Measurements from ENCODE around the gene RPL36A.

Gene RPL36A

DNA sequence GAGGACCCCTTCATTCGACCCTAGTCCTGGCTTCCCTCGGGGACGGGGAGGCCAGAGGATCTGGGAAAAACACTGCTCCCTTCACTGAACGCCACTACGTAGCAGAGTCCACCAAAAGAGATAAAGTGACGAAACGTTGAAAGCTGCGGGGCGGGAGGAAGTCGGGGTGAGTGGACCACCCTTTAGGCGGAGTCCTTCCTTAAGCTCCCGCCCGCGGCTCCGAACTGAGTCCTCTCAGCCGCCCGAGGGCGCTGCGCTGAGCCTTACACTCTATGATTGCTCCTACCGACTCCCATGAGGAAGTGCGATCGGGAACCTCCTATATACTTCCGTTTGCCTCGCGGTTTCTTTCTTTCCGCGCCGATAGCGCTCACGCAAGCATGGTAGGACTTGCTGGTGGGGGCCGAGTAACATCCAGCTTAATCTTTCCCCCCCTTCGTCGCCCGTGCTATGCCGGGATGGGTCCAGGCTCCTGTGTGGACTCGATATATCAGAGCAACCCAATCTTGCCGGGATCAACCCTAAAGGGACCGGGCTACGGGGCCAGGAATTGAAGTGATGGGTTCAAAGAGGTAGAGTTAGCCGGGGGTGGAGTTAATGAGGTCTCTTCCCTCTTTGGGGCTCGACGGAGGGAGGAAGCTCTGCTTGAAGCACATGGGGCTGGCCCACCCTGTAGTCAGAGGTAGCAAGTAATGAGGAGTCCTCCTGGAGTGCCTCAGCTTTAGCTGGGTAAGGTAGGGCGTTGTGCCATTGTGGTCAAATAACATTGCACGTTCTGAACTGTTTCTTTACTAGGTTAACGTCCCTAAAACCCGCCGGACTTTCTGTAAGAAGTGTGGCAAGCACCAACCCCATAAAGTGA is at the start of gene RPL36A:
RPL36A (plus strand) TSS at position 348 of the 862 bp plus-strand sequence; CDS start at position 381, 33 bp downstream.
- DNase-seq = peak; percentile 90

GRCh38 chrX:101347859-101348451 is 42.9 kb upstream of the RPL36A start:
- DNase-seq = no peak

GRCh38 chrX:101348452-101349192 is 42.2 kb upstream of the RPL36A start, which contains the start of gene TIMM8A:
Gene TIMM8A (minus strand): TSS chrX:101348742. CDS start chrX:101348664, 78 bp downstream.
- DNase-seq = peak; percentile 89

- DNase-seq = no peak
Measured at GRCh38 chrX:101349193-101349562, 41.6 kb upstream of the RPL36A start.

- no peak for DNase-seq
Measured at GRCh38 chrX:101357166-101357795, 33.5 kb upstream of the RPL36A start.

DNA sequence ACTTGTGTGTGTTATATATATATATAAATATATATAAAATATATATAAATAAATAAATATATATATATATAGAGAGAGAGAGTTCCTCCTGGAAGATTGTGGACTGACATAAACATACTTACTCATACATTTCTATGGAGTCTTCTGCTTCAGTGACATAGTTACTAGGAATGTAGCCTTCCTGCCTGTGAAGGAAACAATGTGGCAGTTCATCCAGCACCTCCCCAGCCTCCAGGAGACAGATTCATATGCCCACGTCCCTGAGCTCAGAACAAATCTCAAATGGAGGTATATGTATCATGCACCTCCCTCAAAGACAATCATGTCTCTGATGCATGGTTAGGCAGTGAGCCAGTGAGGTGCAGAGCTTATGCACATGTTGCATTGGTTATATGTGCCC is 30.8 kb upstream of the RPL36A start:
- DNase-seq = no peak

GRCh38 chrX:101360390-101360789 is 30.4 kb upstream of the RPL36A start:
- DNase-seq = no peak

DNA sequence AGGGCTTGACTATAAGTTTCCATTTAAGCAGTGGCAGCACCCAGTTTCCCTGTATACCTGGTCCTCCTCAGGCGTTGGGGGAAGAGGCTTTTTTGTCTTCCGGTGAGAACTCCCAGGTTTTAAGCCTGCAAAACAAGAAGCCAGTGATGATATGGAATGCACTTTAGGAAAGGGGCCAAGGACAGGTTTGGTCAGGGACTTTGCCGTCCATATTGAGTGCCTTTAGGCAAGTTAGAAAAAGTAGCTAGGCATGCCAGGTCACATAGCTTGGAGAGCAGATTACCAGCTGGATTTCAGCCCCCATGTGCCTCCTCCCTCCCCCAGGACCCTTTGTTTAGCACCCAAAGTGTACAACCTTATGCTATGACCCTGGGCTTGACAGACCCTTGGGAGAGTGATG is 28.7 kb upstream of the RPL36A start:
- no peak for DNase-seq

DNA sequence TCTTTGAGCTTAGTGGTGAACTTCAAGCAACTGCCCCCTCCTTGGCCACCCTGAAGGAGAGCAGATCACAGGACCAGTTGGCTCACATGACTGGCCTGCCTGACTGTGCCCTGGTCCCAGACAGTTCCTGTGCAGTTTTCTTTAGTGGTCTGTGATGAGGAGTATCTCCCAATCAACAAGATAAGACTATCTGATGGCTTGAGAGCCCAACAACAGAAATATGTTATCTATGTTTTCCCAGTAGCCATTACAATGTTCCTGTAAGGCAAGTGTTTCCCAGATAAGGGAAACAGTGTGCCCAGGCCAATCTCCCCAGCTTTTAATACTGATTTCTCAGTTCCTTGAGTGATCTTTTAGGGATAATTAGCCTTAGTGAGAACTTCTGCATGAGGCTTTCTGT is 28.1 kb upstream of the RPL36A start:
- no peak for DNase-seq

DNA sequence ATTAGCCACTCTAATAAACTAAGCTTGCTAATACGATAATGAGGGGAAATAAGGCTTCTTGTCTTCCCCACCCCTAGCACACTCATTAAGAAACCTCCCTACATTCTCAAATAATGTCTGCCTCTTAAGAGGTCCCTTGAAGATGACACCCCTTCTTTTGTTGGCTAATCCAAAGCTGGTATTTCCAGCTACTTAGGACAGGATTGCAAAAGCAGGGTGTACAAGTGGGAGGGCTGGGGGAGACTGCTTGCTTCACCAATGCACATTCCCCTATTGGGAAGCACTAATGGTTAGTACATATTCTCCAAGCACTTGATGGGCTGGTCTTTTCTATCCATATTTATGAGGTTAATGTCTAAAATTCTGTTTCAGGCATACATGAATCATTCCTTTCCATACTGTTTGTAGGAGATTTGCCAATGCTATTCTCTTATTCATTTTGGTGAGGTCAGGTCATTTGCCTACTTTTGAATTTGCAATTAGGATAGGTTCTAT is 25.5 kb upstream of the RPL36A start:
- no peak for DNase-seq

GRCh38 chrX:101368800-101369199 is 22.0 kb upstream of the RPL36A start:
- DNase-seq = no peak

- no peak for DNase-seq
Measured at GRCh38 chrX:101369687-101370086, 21.1 kb upstream of the RPL36A start.

GRCh38 chrX:101370888-101371504 is 19.8 kb upstream of the RPL36A start:
- DNase-seq = no peak

GRCh38 chrX:101377547-101377946 is 13.3 kb upstream of the RPL36A start:
- no peak for DNase-seq

- DNase-seq = no peak
Measured at GRCh38 chrX:101383679-101384205, 7.1 kb upstream of the RPL36A start.

- DNase-seq = no peak
Measured at GRCh38 chrX:101385026-101385684, 5.7 kb upstream of the RPL36A start.

DNA sequence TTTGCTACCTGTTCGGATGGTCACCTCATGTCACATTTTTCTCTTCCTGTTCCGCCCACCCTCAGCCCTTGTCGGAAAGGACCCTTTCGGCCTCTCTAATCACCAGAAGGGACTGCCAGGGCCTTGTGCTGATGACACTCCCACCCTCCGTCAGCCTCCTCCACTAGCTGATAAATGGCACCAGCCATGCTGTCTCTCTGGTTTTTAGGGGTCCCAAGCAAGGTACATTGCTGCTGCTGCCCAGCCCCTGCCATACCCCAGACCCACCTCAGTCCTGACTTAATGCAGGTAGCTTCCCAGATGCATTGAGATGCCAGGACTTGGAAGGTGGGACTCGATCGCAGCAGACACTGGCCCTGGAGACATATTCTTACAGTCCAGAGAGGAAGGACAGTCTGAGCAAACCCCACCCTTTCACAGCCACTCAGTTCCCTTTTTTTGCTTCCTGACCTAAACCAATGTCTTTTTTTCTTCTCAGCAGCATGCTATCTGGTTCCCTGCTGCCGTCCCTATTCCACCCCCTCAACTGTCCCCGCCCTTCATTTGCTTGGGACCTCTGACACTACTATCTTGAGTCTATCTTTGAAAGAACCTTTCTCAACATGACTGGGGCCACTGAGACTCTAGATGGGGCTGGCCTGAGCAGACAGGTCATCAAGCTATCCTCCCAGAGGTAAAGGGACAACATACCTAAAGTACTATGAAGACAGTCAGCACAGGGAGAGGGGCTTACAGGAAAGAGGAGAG is 4.8 kb upstream of the RPL36A start, which contains the start of gene BTK:
BTK (minus strand) TSS at position 397 of the 747 bp plus-strand sequence. CDS start 10,907 bp downstream, outside the sequence.
- DNase-seq = no peak

DNA sequence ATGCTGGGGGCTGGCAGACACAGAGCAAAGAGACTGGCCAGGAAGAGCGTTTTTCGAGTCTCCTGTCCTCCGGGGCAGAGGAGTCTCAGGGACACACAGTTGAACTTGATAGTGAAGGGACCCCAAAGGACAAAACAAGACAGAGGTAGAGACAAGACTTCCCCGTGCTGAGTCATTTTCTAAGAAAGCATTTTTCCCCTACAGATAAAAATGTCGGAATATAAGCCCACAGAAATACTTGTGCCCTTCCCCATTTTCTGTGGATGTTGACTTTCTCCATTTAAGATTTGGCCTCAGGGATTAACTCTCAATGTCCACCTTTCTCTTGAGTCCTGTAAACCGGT is 4.3 kb upstream of the RPL36A start:
- no peak for DNase-seq

DNA sequence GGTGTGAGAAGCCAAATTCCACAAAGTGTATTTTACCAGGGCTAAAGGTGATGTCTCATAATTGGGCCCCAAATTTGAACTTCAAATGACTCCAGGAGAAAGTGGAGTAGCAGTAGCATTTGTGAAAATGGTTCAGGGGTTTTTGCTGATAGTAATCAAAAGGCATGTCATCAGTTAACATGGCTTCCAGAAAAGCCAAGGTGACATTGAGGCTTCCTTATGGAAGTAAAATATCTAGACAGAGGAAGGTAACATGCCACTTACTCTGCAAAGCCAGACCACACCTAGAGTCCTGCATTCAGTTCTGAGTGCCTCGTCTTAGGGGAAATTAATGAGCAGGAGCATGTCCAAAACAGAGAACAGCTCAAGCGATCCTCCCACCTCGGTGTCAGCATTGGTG is 2.2 kb upstream of the RPL36A start:
- DNase-seq = no peak

- DNase-seq = no peak
Measured at GRCh38 chrX:101391831-101392230, 1.0 kb downstream of the RPL36A start.

Measured in activated CD8-positive, alpha-beta memory T cell treated with anti-CD3 and anti-CD28 coated beads for 24 hours (primary cell).